ENCODE results near the gene PTPRN2. TPM values are rescaled to one million over a fixed set of nuclear protein-coding genes. Genes with fewer than 3 reads are reported as not detected.

The PTPRN2 gene
- total RNA-seq, 1 experiment from 2014 or later, result 0.11 TPM

DNA sequence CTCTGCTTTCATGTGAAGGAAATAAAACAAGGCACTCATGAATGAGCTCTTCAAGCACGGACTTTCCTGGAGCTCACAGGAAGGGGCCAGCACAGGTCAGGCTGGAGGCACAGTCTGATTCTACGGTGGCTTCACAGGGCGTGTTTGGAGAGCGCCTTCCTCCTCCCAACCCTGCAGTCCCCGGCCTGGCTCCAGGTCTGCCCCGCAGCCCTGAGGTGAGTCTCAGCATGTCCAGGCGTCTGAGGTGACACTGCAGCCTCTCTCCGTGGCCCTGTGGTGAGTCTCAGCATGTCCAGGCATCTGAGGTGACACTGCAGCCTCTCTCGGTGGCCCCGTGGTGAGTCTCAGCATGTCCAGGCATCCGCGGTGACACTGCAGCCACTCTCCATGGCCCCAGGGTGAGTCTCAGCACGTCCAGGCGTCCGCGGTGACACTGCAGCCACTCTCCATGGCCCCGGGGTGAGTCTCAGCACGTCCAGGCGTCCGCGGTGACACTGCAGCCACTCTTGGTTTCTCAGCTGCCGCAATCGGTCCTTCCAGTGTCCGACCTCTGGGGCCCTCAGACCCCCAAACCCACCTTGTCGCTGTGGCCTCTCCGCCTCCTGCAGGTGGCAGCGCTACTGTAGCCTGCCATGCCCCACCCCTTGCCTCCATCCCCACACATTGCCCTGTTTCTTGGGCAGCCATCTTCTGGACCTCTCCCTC lies 869.2 kb downstream of the PTPRN2 start:
- POLR2A ChIA-PET (ENCODE audit: low non-redundant PET), result no interaction called here
- no TSS peak for BruUV-seq (replicated peaks)
- CTCF ChIA-PET, result no interaction called here

DNA sequence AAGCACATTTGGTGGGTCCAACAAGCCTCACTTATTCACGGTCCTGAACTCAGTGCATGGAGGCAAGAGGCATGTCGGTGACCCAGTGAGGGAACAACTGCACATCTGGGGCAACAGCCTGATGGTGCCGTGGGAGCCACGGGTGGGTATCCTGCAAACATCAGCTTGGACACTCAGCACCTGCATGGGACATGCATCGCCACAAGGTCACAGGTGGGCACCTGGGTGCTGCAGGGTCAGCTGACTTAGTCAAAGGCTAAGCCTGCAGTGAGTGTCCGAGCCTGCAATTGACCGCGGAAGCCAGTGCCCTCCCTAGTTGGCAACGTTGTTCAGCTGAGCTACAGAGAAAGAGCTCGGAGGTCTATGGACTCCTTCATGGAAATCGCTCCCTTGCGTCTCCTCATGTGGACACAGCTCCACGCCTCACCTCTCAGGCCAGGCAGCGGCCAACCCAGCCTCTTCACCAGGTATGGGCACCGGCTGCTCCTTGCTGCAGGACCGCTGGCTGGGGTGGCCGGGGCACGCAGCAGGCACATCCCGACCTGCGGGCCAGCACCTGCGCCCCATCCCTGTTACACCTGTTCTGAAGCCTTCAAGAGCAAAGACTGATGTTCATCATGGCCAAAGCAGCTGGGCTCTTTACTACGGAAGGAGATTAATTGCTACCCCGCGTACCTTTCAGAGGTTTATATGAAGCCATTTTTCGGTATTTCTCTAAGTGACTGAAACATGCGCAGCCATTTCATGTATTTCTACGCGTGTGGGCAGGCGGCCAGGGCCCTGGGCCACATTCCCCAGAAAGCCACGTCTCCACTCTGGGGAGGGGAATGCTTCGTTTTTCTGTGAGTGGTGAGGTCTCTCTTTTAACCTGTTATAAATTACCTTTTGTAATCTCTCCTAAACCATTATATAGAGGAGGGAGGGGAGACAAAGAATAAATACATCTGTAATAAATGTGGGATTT lies 870.1 kb downstream of the PTPRN2 start:
- Histone ChIP-seq H3K4me3 (ENCODE audit: low read depth, low read length, poor library complexity, severe bottlenecking) (no peak overlapping the region), H3K36me3 (ENCODE audit: insufficient read depth, low read length, poor library complexity, severe bottlenecking) (no peaks in the 10 kb centered on the region), H3K4me1 (ENCODE audit: insufficient read depth, low read length, poor library complexity, severe bottlenecking) (no peaks in the 10 kb centered on the region), H3K9me3 (ENCODE audit: low read depth, low read length, poor library complexity, severe bottlenecking) (peaks cover 4% of the 10 kb centered on the region), H3K27me3 (replicated peaks; ENCODE audit: insufficient read depth, low read depth, low read length, poor library complexity) (peaks cover 12% of the 10 kb centered on the region), H3K27ac (ENCODE audit: low read depth, low read length, poor library complexity, severe bottlenecking) (no peak overlapping the region)
- POLR2A ChIA-PET (ENCODE audit: low non-redundant PET), result no interaction called here
- no TSS peak for BruUV-seq (replicated peaks)
- CTCF ChIA-PET, result no interaction called here
- intact Hi-C loops (cut with micrococcal nuclease; ENCODE audit: unreplicated experiment), result no loop called here
- DNase-seq (ENCODE audit: low spot score), result no peak
- TF ChIP-seq, protein P1, sequence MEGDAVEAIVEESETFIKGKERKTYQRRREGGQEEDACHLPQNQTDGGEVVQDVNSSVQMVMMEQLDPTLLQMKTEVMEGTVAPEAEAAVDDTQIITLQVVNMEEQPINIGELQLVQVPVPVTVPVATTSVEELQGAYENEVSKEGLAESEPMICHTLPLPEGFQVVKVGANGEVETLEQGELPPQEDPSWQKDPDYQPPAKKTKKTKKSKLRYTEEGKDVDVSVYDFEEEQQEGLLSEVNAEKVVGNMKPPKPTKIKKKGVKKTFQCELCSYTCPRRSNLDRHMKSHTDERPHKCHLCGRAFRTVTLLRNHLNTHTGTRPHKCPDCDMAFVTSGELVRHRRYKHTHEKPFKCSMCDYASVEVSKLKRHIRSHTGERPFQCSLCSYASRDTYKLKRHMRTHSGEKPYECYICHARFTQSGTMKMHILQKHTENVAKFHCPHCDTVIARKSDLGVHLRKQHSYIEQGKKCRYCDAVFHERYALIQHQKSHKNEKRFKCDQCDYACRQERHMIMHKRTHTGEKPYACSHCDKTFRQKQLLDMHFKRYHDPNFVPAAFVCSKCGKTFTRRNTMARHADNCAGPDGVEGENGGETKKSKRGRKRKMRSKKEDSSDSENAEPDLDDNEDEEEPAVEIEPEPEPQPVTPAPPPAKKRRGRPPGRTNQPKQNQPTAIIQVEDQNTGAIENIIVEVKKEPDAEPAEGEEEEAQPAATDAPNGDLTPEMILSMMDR (conservative IDR thresholded peaks at IDR 0.05; ENCODE audit: low read depth, low read length), result no peak
- no peak for TF ChIP-seq EZH2 (IDR thresholded peaks at IDR 0.05; ENCODE audit: borderline replicate concordance, low read depth, low read length, poor library complexity, severe bottlenecking)

More for the DNA sequence above, 869.2 kb downstream of the PTPRN2 start:
- Histone ChIP-seq H3K4me1 (ENCODE audit: insufficient read depth, low read length, poor library complexity, severe bottlenecking) (no peaks in the 10 kb centered on the region), H3K4me3 (ENCODE audit: low read depth, low read length, poor library complexity, severe bottlenecking) (no peak overlapping the region), H3K27me3 (replicated peaks; ENCODE audit: insufficient read depth, low read depth, low read length, poor library complexity) (peaks cover 22% of the 10 kb centered on the region), H3K36me3 (ENCODE audit: insufficient read depth, low read length, poor library complexity, severe bottlenecking) (no peaks in the 10 kb centered on the region), H3K27ac (ENCODE audit: low read depth, low read length, poor library complexity, severe bottlenecking) (no peak overlapping the region), H3K9me3 (ENCODE audit: low read depth, low read length, poor library complexity, severe bottlenecking) (peaks cover 4% of the 10 kb centered on the region)
- intact Hi-C loops (cut with micrococcal nuclease; ENCODE audit: unreplicated experiment), result no loop called here
- no peak for DNase-seq (ENCODE audit: low spot score)
- TF ChIP-seq, protein P1 (conservative IDR thresholded peaks at IDR 0.05; ENCODE audit: low read depth, low read length), result no peak
- TF ChIP-seq EZH2 (IDR thresholded peaks at IDR 0.05; ENCODE audit: borderline replicate concordance, low read depth, low read length, poor library complexity, severe bottlenecking), result no peak

DNA sequence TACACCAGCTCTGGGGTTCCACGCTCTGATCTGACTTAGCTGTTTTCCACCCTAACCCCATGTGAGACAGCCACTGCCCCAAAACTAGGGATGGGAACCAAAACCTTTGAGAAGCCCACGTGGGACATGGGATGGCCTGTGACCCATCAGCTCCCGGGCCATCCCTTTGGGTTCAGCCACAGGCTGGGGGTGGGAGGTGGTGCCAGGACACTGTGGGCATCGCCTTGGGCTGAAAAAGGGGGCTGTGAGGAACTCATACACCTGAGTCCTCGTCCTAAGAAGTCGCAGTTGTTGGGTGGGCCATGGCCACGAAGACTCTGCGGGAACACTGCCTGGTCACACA lies 871.7 kb downstream of the PTPRN2 start:
- no TSS peak for BruUV-seq (replicated peaks)
- no peak for DNase-seq (ENCODE audit: low spot score)
- ChIA-PET POLR2A (ENCODE audit: low non-redundant PET) (no interaction called here), CTCF (no interaction called here)
- Histone ChIP-seq H3K27ac (ENCODE audit: low read depth, low read length, poor library complexity, severe bottlenecking) (no peak overlapping the region), H3K4me3 (ENCODE audit: low read depth, low read length, poor library complexity, severe bottlenecking) (no peak overlapping the region), H3K9me3 (ENCODE audit: low read depth, low read length, poor library complexity, severe bottlenecking) (peaks cover 4% of the 10 kb centered on the region), H3K4me1 (ENCODE audit: insufficient read depth, low read length, poor library complexity, severe bottlenecking) (no peaks in the 10 kb centered on the region), H3K36me3 (ENCODE audit: insufficient read depth, low read length, poor library complexity, severe bottlenecking) (no peaks in the 10 kb centered on the region), H3K27me3 (replicated peaks; ENCODE audit: insufficient read depth, low read depth, low read length, poor library complexity) (peaks cover 5% of the 10 kb centered on the region)
- no peak for TF ChIP-seq EZH2 (IDR thresholded peaks at IDR 0.05; ENCODE audit: borderline replicate concordance, low read depth, low read length, poor library complexity, severe bottlenecking)
- TF ChIP-seq, protein P1 (conservative IDR thresholded peaks at IDR 0.05; ENCODE audit: low read depth, low read length), result no peak
- intact Hi-C loops (cut with micrococcal nuclease; ENCODE audit: unreplicated experiment), result no loop called here

All from A673 (cell line).